GM18526 (cell line): Measurements from ENCODE around the gene NUTF2.

ENCODE experiments used
- POLR2A ChIP-seq: IDR thresholded peaks from 3 replicates; pipeline ENCODE4 v1.6.1; 2011; ENCODE audit not compliant: insufficient read length; ENCODE audit errors: extremely low read depth

The NUTF2 gene

DNA sequence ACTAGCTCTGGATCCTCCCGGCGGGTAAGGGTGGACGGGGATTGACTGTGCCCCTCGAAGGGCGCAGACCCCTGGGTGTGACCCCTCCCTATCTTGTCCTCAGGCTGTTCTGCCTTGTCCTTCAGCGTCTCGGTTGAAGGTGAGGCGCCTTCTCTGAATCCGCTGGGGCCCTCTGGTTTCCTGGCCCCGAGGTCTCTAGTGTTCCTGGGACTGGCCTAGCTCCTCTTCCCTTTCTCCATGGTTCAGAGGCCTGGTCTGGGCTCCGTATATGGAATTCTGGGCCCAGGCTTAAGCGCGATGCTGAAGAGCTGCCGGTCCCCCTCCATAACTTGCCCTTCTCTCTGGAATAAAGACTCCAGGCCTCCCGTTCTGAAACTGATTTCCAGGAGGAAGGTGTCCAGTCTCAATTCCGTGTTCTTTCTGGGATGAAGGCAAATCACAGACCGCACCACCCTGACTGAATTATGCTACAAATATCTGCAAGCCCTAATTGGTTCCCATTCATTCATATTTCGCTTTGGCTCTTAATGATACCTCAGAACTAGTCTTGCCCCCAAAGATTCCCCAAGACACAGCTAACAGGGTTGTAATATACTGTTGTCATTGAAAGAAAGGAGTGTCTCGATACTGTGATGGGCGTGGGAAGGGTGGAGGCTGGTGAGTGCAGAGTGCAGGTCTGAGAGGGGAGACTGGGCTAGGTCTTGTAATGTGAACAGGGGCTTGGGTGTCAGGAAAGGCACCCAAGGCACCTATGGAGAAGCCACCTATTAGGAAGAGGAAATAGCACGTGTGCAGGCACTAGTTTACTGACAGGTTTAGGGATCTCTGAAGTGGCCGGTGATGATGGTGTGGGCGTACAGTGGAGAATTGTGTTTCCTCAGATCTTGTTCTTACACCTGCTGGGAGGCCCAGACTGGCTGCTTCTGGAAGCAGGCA lies 27.0 kb downstream of the NUTF2 start:
- no peak for TF ChIP-seq POLR2A

DNA sequence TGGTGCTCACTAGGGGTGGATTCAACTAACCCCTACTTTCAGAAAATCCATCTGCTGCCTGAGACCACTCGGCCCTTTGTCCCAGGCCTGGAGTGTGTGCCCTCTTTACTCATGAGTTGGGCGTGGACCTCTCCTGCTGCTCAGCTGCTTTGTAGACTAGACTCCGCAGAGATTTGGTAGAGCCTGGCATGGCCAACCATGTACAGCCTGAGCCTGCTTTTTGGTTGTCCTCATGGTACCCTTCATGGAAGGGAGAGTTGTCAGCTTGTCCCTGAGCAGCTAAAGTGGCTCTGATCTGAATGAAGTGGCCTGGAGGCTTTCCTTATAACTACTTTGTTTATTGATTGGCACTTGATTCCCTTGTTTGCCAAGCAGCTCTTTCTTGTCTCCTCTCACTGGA lies 27.6 kb downstream of the NUTF2 start:
- TF ChIP-seq POLR2A = no peak

DNA sequence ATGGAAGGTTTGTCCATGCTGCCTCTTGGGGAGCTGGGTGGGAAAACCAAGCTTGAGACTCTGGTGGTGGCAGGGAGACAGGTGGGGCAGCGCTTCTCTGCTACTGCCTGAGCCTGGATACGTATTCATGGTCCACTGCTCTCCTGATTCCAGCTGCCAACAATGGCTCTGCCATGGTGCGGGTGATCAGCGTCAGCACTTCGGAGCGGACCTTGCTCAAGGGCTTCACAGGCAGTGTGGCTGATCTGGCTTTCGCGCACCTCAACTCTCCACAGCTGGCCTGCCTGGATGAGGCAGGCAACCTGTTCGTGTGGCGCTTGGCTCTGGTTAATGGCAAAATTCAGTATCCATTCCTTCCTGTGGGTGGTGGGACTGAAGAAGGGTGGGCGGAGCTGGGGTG lies 30.3 kb downstream of the NUTF2 start:
- TF ChIP-seq POLR2A = no peak

DNA sequence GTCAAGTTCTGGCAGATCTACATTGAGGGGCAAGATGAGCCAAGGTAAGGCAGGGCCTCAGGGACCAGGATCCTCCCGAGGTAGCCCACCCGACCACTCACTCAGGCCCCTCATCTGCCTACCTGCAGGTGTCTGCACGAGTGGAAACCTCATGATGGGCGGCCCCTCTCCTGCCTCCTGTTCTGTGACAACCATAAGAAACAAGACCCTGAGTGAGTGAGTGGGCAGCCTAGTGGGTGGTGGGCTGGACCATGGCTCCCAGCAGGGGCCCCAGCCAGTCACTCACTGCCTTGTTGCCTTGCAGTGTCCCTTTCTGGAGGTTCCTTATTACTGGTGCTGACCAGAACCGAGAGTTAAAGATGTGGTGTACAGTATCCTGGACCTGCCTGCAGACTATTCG lies 31.5 kb downstream of the NUTF2 start:
- TF ChIP-seq POLR2A = no peak

DNA sequence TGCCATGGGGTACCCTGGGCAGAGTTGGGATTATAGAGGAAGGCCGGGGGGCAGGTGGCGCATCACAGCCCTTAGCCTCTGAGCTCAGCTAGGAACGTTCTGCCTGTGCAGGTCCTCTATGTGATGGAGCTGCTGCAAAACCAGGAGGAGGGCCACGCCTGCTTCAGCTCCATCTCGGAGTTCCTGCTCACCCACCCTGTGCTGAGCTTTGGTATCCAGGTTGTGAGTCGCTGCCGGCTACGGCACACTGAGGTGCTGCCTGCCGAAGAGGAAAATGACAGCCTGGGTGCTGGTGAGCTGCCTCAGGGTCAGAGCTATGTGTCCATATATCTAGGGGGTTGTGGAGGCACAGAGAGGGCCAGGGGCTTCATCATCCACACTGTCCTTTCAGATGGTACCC lies 32.1 kb downstream of the NUTF2 start:
- no peak for TF ChIP-seq POLR2A

DNA sequence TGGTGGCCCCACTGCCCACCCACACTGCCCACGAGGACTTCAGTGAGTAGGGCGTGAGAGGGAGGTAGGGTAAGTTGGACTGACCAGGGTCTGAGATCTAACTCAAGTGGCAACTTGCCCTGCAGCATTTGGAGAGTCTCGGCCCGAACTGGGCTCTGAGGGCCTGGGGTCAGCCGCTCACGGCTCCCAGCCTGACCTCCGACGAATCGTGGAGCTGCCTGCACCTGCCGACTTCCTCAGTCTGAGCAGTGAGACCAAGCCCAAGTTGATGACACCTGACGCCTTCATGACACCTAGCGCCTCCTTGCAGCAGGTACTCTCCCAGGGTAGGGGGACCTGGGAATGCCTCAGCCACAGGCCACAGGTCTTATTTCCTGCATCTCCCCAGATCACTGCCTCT lies 32.7 kb downstream of the NUTF2 start:
- no peak for TF ChIP-seq POLR2A

DNA sequence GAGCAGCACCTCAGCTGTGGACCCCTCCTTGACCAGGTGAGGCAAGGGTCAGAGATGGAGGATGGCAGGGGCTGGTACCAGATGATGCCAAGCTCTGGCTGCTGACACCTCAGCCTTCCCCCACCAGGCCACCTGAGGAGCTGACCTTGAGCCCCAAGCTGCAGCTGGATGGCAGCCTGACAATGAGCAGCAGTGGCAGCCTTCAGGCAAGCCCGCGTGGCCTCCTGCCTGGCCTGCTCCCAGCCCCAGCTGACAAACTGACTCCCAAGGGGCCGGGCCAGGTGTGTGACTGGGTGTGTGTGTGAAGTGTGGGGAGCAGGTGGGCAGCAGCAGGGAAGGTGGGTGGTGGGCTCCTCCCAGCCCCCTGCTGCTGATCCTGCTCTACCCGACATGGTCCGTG lies 33.2 kb downstream of the NUTF2 start:
- no peak for TF ChIP-seq POLR2A

DNA sequence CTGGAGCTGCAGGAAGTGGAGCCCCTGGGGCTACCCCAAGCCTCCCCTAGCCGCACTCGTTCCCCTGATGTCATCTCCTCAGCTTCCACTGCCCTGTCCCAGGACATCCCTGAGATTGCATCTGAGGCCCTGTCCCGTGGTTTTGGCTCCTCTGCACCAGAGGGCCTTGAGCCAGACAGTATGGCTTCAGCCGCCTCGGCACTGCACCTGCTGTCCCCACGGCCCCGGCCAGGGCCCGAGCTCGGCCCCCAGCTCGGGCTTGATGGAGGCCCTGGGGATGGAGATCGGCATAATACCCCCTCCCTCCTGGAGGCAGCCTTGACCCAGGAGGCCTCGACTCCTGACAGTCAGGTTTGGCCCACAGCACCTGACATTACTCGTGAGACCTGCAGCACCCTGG lies 33.9 kb downstream of the NUTF2 start:
- no peak for TF ChIP-seq POLR2A

DNA sequence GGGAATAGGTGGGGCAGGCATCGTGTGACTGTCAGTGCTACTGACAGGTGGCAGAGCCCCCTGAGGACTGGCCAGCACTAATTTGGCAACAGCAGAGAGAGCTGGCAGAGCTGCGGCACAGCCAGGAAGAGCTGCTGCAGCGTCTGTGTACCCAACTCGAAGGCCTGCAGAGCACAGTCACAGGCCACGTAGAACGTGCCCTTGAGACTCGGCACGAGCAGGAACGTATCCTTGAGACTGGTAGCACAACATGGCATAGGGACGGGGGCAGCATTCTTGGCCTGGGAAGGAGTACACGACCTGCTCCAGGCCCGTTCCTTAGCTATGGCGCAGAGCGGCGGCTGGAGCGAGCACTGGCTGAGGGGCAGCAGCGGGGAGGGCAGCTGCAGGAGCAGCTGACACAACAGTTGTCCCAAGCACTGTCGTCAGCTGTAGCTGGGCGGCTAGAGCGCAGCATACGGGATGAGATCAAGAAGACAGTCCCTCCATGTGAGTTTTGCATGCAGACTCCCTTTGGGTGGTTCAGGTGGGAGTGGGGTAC lies 35.0 kb downstream of the NUTF2 start:
- no peak for TF ChIP-seq POLR2A

DNA sequence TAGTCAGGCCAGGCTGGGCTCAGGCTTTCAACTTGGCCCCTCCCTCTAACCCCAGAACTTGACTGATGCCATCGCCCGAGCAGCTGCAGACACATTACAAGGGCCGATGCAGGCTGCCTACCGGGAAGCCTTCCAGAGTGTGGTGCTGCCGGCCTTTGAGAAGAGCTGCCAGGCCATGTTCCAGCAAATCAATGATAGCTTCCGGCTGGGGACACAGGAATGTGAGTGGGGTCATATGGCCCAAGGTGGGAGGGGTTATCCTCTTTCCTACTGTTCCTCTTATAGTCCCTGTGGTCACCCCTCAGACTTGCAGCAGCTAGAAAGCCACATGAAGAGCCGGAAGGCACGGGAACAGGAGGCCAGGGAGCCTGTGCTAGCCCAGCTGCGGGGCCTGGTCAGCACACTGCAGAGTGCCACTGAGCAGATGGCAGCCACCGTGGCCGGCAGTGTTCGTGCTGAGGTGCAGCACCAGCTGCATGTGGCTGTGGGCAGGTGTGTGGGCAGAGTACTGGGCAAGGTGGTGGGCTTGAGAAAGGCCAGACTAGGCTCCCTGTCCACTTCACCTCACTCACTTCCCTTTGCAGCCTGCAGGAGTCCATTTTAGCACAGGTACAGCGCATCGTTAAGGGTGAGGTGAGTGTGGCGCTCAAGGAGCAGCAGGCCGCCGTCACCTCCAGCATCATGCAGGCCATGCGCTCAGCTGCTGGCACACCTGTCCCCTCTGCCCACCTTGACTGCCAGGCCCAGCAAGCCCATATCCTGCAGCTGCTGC lies 35.8 kb downstream of the NUTF2 start:
- TF ChIP-seq POLR2A = no peak

DNA sequence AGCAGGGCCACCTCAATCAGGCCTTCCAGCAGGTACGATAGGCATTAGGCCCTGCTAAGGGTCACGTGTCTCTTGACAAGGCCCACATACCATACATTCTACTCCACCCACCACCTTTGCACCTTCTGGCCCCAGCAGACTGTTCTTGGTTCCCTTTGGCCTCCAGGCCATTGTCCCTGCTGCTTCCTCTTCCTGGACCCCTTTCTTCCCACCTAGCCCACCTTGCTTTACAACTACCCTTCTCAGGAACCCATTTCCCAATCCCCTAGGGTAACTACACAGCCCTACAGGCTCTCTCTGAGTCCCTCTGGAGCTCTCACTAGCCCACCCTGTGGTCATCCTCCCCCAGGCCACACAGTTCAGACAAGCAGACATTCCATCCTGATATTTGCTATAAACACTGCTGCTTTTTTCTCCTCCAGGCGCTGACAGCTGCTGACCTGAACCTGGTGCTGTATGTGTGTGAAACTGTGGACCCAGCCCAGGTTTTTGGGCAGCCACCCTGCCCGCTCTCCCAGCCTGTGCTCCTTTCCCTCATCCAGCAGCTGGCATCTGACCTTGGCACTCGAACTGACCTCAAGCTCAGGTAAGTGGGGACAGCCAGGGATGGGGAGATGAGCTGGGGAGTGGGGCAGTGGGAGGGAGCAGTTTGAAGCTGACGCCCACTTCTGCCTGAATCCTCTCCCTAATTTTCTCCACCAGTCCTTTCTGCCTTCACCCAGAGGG lies 36.6 kb downstream of the NUTF2 start:
- no peak for TF ChIP-seq POLR2A

DNA sequence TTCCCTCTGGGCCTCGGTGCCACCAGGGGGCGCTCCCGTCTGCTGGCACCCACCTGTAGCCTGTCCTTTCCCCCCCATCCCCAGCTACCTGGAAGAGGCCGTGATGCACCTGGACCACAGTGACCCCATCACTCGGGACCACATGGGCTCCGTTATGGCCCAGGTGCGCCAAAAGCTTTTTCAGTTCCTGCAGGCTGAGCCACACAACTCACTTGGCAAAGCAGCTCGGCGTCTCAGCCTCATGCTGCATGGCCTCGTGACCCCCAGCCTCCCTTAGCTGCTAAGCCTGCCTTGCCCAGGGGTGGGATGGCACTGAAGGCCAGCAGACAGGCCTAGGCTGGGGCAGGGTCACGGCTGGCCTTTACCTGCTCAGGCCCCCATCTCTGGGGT lies 37.1 kb downstream of the NUTF2 start:
- TF ChIP-seq POLR2A = no peak

DNA sequence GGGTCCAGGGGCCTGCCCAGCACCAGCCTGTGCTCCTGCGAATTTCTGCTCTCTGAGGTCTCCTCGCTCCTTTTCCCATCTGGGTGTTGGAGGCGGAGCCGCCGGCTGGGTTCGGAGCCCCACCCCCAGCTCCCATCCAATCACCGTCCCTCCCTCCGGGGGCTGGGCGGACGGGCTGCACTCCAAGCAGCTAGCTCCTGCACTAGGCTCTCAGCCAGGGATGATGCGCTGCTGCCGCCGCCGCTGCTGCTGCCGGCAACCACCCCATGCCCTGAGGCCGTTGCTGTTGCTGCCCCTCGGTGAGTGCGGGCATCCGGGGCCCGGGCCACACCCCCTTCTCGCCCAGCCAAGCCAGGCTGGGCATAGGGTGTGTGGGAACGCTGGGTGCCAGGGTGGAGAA lies 38.0 kb downstream of the NUTF2 start, which contains the start of gene NRN1L:
NRN1L (plus strand) TSS at position 202 of the 400 bp plus-strand sequence; CDS start at position 221, 19 bp downstream.
- no peak for TF ChIP-seq POLR2A

DNA sequence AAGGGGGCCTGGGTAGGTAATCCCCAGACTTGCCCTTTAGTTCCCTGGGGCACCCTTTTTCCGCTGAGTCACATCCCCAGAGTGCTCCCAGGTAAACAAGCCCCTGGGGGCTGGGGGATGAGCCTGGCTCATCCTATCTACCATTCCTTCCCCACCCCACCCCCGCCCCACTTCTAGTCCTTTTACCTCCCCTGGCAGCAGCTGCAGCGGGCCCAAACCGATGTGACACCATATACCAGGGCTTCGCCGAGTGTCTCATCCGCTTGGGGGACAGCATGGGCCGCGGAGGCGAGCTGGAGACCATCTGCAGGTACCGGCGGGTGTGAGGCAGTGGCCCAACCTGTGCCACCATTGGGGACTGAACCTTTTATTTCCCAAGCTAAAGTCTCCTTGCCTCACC lies 38.8 kb downstream of the NUTF2 start:
- TF ChIP-seq POLR2A = no peak

DNA sequence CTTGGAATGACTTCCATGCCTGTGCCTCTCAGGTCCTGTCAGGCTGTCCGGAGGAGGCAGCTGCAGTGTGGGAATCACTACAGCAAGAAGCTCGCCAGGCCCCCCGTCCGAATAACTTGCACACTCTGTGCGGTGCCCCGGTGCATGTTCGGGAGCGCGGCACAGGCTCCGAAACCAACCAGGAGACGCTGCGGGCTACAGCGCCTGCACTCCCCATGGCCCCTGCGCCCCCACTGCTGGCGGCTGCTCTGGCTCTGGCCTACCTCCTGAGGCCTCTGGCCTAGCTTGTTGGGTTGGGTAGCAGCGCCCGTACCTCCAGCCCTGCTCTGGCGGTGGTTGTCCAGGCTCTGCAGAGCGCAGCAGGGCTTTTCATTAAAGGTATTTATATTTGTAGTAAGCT lies 39.2 kb downstream of the NUTF2 start:
- no peak for TF ChIP-seq POLR2A

DNA sequence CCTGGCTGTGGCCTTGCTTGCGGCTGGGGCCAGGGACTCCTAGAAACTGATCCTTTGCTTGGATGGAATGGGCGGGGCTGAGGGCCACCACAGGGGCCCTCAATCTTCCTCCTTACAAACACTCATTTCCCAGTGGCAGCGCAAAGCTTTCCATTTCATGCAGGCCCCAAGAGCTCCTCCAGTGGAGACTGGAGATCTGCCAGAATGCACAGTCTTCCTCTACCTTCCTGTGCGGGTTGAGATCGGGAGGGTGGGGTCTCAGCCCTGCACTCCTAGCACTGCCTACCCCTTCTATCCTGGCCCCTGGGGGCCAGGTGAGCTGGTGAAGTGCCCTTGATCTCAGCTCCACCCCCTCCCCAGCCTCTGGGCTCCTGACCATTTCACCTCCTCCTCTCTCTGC lies 39.7 kb downstream of the NUTF2 start:
- no peak for TF ChIP-seq POLR2A

DNA sequence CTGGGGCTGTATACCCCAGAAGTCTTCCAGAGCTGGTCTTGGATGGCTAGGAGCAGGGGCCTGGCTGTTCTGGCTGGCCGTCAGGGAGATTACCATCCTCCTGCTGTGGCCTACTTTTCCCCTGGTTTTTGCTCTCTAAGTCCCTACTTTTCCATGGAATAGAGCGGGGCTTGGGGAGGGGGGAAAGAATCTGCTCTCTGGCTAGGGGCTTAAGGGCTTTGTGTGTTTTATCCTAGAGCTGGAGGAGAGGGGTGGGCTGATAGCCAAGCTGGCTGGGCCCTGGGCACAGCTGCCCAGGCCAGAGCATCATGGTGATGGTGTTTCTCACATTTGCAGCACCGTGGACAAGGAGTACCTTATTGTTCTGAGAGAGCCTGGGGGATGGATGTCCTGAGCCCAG lies 41.6 kb downstream of the NUTF2 start:
- no peak for TF ChIP-seq POLR2A
